ENCODE results near the gene CPAMD8. TPM values are rescaled to one million over a fixed set of nuclear protein-coding genes. Genes with fewer than 3 reads are reported as not detected.

The CPAMD8 gene
- polyA plus RNA-seq, 1 donor: 7.8 TPM

DNA sequence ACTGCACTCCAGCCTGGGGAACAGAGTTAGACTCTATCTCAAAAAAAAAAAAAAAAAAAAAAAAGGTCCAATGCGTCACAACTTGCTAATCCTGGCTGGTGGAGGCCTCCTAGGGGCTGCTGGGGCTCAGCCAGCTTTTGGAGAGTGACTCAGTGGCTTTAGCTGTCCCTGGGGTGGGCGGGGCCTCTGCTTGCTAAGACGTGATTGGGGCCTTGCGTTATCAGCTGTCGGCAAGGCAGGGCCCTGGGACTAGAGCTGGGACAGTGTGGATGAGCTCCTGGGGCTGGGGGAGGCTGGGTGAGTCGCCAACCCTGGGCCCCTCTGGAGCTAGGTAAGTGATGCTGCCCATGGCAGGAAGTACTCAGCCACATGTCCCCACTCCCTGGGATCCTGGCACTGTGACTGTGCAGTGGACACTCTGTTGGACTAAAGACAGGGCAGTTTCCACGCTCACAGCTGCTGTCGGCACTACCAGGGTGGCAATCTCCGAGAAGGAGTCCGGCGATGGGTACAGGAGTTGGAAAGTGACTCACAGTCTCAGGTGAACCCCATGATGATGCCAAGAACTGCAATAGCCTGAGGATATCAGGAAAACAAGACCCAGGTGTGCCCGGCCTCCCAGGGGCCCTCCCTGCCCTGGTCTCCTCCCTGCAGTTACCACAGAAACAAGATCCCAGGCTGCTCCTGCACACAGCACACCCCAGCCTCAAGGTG lies 105.6 kb downstream of the CPAMD8 start:
- no CpG with 5 or more reads among the region's 12 CpGs for WGBS (ENCODE audit: insufficient coverage, low lambda C conversion rate)

GRCh38 chr19:16919496-16919895 lies 107.1 kb downstream of the CPAMD8 start:
- no CpG with 5 or more reads among the region's 4 CpGs for WGBS (ENCODE audit: insufficient coverage, low lambda C conversion rate)
- Histone ChIP-seq H3K4me3 (ENCODE audit: low read length) (no peak overlapping the region), H3K4me1 (ENCODE audit: control insufficient read depth, insufficient read depth, low read length) (no peaks in the 10 kb centered on the region), H3K27me3 (ENCODE audit: control insufficient read depth, insufficient read depth, low read length) (no peaks in the 10 kb centered on the region), H3K36me3 (ENCODE audit: control insufficient read depth, insufficient read depth, low read length) (no peaks in the 10 kb centered on the region), H3K9me3 (ENCODE audit: control insufficient read depth, low read depth, low read length) (peaks cover 6% of the 10 kb centered on the region), H3K27ac (ENCODE audit: low read length) (no peak overlapping the region)
- no peak for DNase-seq

More for the DNA sequence above, 105.6 kb downstream of the CPAMD8 start:
- Histone ChIP-seq H3K27ac (ENCODE audit: low read length) (no peak overlapping the region), H3K4me1 (ENCODE audit: control insufficient read depth, insufficient read depth, low read length) (no peaks in the 10 kb centered on the region), H3K27me3 (ENCODE audit: control insufficient read depth, insufficient read depth, low read length) (no peaks in the 10 kb centered on the region), H3K9me3 (ENCODE audit: control insufficient read depth, low read depth, low read length) (no peaks in the 10 kb centered on the region), H3K4me3 (ENCODE audit: low read length) (no peak overlapping the region), H3K36me3 (ENCODE audit: control insufficient read depth, insufficient read depth, low read length) (no peaks in the 10 kb centered on the region)
- no peak for DNase-seq

GRCh38 chr19:16917401-16917800 lies 109.2 kb downstream of the CPAMD8 start:
- H3K36me3 ChIP-seq (ENCODE audit: control insufficient read depth, insufficient read depth, low read length): no peaks in the 10 kb centered on the region
- 100% methylated on average over 1 of the region's 7 CpGs for WGBS (ENCODE audit: insufficient coverage, low lambda C conversion rate)
- H3K27me3 ChIP-seq (ENCODE audit: control insufficient read depth, insufficient read depth, low read length): no peaks in the 10 kb centered on the region
- H3K4me1 ChIP-seq (ENCODE audit: control insufficient read depth, insufficient read depth, low read length): no peaks in the 10 kb centered on the region
- peaks cover 8% of the 10 kb centered on the region for H3K9me3 ChIP-seq (ENCODE audit: control insufficient read depth, low read depth, low read length)
- no peak overlapping the region for H3K27ac ChIP-seq (ENCODE audit: low read length)
- H3K4me3 ChIP-seq (ENCODE audit: low read length): no peak overlapping the region
- no peak for DNase-seq

GRCh38 chr19:16915734-16916133 lies 110.9 kb downstream of the CPAMD8 start:
- WGBS (ENCODE audit: insufficient coverage, low lambda C conversion rate): 67% methylated on average over 2 of the region's 3 CpGs
- no peaks in the 10 kb centered on the region for H3K36me3 ChIP-seq (ENCODE audit: control insufficient read depth, insufficient read depth, low read length)
- H3K27me3 ChIP-seq (ENCODE audit: control insufficient read depth, insufficient read depth, low read length): no peaks in the 10 kb centered on the region
- no peak overlapping the region for H3K27ac ChIP-seq (ENCODE audit: low read length)
- H3K9me3 ChIP-seq (ENCODE audit: control insufficient read depth, low read depth, low read length): peaks cover 8% of the 10 kb centered on the region
- H3K4me3 ChIP-seq (ENCODE audit: low read length): no peak overlapping the region
- no peak for DNase-seq
- H3K4me1 ChIP-seq (ENCODE audit: control insufficient read depth, insufficient read depth, low read length): no peaks in the 10 kb centered on the region

DNA sequence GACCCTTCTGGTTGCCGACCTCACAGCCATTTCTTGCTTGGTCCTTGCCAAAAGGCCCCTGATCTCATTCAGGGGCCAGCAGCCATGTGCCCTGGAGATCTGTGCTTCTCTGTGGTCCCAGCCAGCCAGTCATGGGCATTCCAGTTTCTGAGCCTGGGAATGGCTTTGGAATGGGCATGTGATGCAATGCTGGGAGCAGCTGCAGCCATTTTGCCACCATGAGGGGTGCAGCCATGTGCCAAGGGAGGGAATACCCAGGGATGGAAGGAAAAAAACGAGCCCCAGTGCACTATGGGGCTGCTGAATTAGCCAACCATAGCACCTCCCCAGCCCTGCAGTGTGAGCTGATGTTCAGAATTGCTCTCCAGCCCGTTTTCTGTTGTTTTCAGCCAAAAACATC lies 111.5 kb downstream of the CPAMD8 start:
- WGBS (ENCODE audit: insufficient coverage, low lambda C conversion rate): 80% methylated on average over 1 of the region's 3 CpGs
- peaks cover 8% of the 10 kb centered on the region for H3K9me3 ChIP-seq (ENCODE audit: control insufficient read depth, low read depth, low read length)
- DNase-seq: no peak

GRCh38 chr19:16914421-16914820 lies 112.2 kb downstream of the CPAMD8 start:
- Histone ChIP-seq H3K4me1 (ENCODE audit: control insufficient read depth, insufficient read depth, low read length) (no peaks in the 10 kb centered on the region), H3K9me3 (ENCODE audit: control insufficient read depth, low read depth, low read length) (peaks cover 8% of the 10 kb centered on the region), H3K36me3 (ENCODE audit: control insufficient read depth, insufficient read depth, low read length) (no peaks in the 10 kb centered on the region), H3K4me3 (ENCODE audit: low read length) (no peak overlapping the region), H3K27me3 (ENCODE audit: control insufficient read depth, insufficient read depth, low read length) (no peaks in the 10 kb centered on the region), H3K27ac (ENCODE audit: low read length) (no peak overlapping the region)
- DNase-seq: no peak
- no CpG with 5 or more reads among the region's 11 CpGs for WGBS (ENCODE audit: insufficient coverage, low lambda C conversion rate)

More for the DNA sequence above, 111.5 kb downstream of the CPAMD8 start:
- Histone ChIP-seq H3K27ac (ENCODE audit: low read length) (no peak overlapping the region), H3K27me3 (ENCODE audit: control insufficient read depth, insufficient read depth, low read length) (no peaks in the 10 kb centered on the region), H3K36me3 (ENCODE audit: control insufficient read depth, insufficient read depth, low read length) (no peaks in the 10 kb centered on the region), H3K4me1 (ENCODE audit: control insufficient read depth, insufficient read depth, low read length) (no peaks in the 10 kb centered on the region), H3K4me3 (ENCODE audit: low read length) (no peak overlapping the region)

GRCh38 chr19:16912780-16913179 lies 113.8 kb downstream of the CPAMD8 start:
- DNase-seq: no peak
- Histone ChIP-seq H3K4me3 (ENCODE audit: low read length) (no peak overlapping the region), H3K4me1 (ENCODE audit: control insufficient read depth, insufficient read depth, low read length) (no peaks in the 10 kb centered on the region), H3K27ac (ENCODE audit: low read length) (no peak overlapping the region), H3K36me3 (ENCODE audit: control insufficient read depth, insufficient read depth, low read length) (no peaks in the 10 kb centered on the region), H3K27me3 (ENCODE audit: control insufficient read depth, insufficient read depth, low read length) (no peaks in the 10 kb centered on the region), H3K9me3 (ENCODE audit: control insufficient read depth, low read depth, low read length) (peaks cover 8% of the 10 kb centered on the region)
- 100% methylated on average over 1 of the region's 4 CpGs for WGBS (ENCODE audit: insufficient coverage, low lambda C conversion rate)

- Histone ChIP-seq H3K27ac (ENCODE audit: low read length) (no peak overlapping the region), H3K9me3 (ENCODE audit: control insufficient read depth, low read depth, low read length) (peaks cover 8% of the 10 kb centered on the region), H3K4me3 (ENCODE audit: low read length) (no peak overlapping the region), H3K36me3 (ENCODE audit: control insufficient read depth, insufficient read depth, low read length) (no peaks in the 10 kb centered on the region), H3K4me1 (ENCODE audit: control insufficient read depth, insufficient read depth, low read length) (no peaks in the 10 kb centered on the region), H3K27me3 (ENCODE audit: control insufficient read depth, insufficient read depth, low read length) (no peaks in the 10 kb centered on the region)
- DNase-seq: no peak
- 100% methylated on average over 1 of the region's 7 CpGs for WGBS (ENCODE audit: insufficient coverage, low lambda C conversion rate)
Observed at GRCh38 chr19:16911046-16911445, 115.6 kb downstream of the CPAMD8 start.

- no CpG with 5 or more reads among the region's 12 CpGs for WGBS (ENCODE audit: insufficient coverage, low lambda C conversion rate)
- Histone ChIP-seq H3K4me3 (ENCODE audit: low read length) (no peak overlapping the region), H3K9me3 (ENCODE audit: control insufficient read depth, low read depth, low read length) (no peaks in the 10 kb centered on the region), H3K4me1 (ENCODE audit: control insufficient read depth, insufficient read depth, low read length) (no peaks in the 10 kb centered on the region), H3K27ac (ENCODE audit: low read length) (no peak overlapping the region), H3K36me3 (ENCODE audit: control insufficient read depth, insufficient read depth, low read length) (no peaks in the 10 kb centered on the region), H3K27me3 (ENCODE audit: control insufficient read depth, insufficient read depth, low read length) (no peaks in the 10 kb centered on the region)
- no peak for DNase-seq
Observed at GRCh38 chr19:16908759-16909158, 117.9 kb downstream of the CPAMD8 start.

GRCh38 chr19:16904599-16904998 lies 122.0 kb downstream of the CPAMD8 start:
- no peak for DNase-seq
- Histone ChIP-seq H3K9me3 (ENCODE audit: control insufficient read depth, low read depth, low read length) (no peaks in the 10 kb centered on the region), H3K4me3 (ENCODE audit: low read length) (no peak overlapping the region), H3K27me3 (ENCODE audit: control insufficient read depth, insufficient read depth, low read length) (no peaks in the 10 kb centered on the region), H3K4me1 (ENCODE audit: control insufficient read depth, insufficient read depth, low read length) (no peaks in the 10 kb centered on the region), H3K36me3 (ENCODE audit: control insufficient read depth, insufficient read depth, low read length) (no peaks in the 10 kb centered on the region), H3K27ac (ENCODE audit: low read length) (no peak overlapping the region)
- no CpG with 5 or more reads among the region's 5 CpGs for WGBS (ENCODE audit: insufficient coverage, low lambda C conversion rate)

DNA sequence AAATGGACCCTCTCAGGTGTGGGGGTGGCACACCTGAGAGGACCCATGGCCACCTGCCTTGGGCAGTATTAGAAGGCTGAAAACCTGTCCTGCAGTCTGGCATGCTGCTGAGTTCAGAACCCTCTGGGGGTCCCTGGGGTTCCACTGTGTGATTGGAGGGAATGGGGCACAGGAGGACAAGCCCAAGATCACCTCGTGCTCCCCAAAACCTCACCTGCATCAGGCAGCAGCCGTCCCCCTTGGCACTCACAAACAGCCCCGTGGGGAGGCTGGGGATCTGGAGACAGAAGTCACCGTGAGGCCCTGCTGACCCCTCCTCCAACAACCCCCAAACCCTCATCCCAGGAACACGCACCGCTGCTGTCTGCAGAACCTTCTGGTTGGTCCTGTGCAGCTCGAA lies 123.3 kb downstream of the CPAMD8 start:
- DNase-seq: no peak
- Histone ChIP-seq H3K27me3 (ENCODE audit: control insufficient read depth, insufficient read depth, low read length) (no peaks in the 10 kb centered on the region), H3K4me3 (ENCODE audit: low read length) (no peak overlapping the region), H3K4me1 (ENCODE audit: control insufficient read depth, insufficient read depth, low read length) (no peaks in the 10 kb centered on the region), H3K9me3 (ENCODE audit: control insufficient read depth, low read depth, low read length) (no peaks in the 10 kb centered on the region), H3K27ac (ENCODE audit: low read length) (no peak overlapping the region), H3K36me3 (ENCODE audit: control insufficient read depth, insufficient read depth, low read length) (no peaks in the 10 kb centered on the region)
- WGBS (ENCODE audit: insufficient coverage, low lambda C conversion rate): no CpG with 5 or more reads among the region's 7 CpGs
